HepG2 (cell line): Measurements from ENCODE around the gene FAAP100. TPM values are rescaled to one million over a fixed set of nuclear protein-coding genes. Genes with fewer than 3 reads are reported as not detected.

Source experiments
- ATM ChIP-seq: fragments of 450-650 bp; IDR thresholded peaks from 2 replicates; pipeline ENCODE4 v1.7.1; 2017; ENCODE audit warnings: mild to moderate bottlenecking, borderline replicate concordance
- DPF2 ChIP-seq: sonication (generic); formaldehyde crosslinking; IDR thresholded peaks from 2 replicates; pipeline ENCODE4 v1.4.0; 2020; ENCODE audit warnings: mild to moderate bottlenecking, low read depth, missing genetic modification reagents, borderline replicate concordance
- NFKB2 ChIP-seq: sonication (generic); formaldehyde crosslinking; IDR thresholded peaks from 2 replicates; pipeline ENCODE4 v1.4.0; 2020; ENCODE audit warnings: missing genetic modification reagents, borderline replicate concordance
- ZFY ChIP-seq: sonication (generic); formaldehyde crosslinking; IDR thresholded peaks from 2 replicates; pipeline ENCODE4 v1.4.0; 2020; ENCODE audit warnings: missing genetic modification reagents
- ZNF761 ChIP-seq: sonication (generic); formaldehyde crosslinking; conservative IDR thresholded peaks from 2 replicates; pipeline ENCODE4 v1.4.0; 2020; ENCODE audit warnings: mild to moderate bottlenecking, missing genetic modification reagents
- ZNF800 ChIP-seq: sonication (generic); formaldehyde crosslinking; IDR thresholded peaks from 2 replicates; pipeline ENCODE4 v1.4.0; 2020; ENCODE audit warnings: missing genetic modification reagents
- polyA plus RNA-seq, 8 experiments: library from polyadenylated mRNA; depleted of rRNA in 3 of 8; stranded (reverse) in 7 of 8; unstranded in 1 of 8; fragments of >200 nt; fragmentation: Illumina TruSeq in 4 of 8; extraction: Trizol in 4 of 8; gene quantifications; 2 replicates each; pipeline versions ENCODE4 v1.2.1 to v1.2.3, GENCODE V29; 2011 to 2016; ENCODE audit warnings: low read depth in 4 of 8, missing spikeins in 1 of 8, mixed read lengths in 1 of 8; ENCODE audit not compliant: insufficient read depth in 1 of 8
- total RNA-seq, 5 experiments: library from RNA; depleted of rRNA; stranded (reverse); fragments of >200 nt; fragmentation: Illumina TruSeq; extraction: Trizol; gene quantifications; 2 replicates each; pipeline ENCODE4 v1.2.3, GENCODE V29; 2016; ENCODE audit warnings: low read depth in 1 of 5
- TF ChIP-seq, protein P1 (sequence below): IDR thresholded peaks from 2 replicates; pipeline ENCODE4 v1.6.1; 2016; ENCODE audit warnings: control low read depth
- TF ChIP-seq, protein P2 (sequence below): sonication (generic); formaldehyde crosslinking; conservative IDR thresholded peaks from 2 replicates; pipeline ENCODE4 v1.4.0; 2020; ENCODE audit warnings: missing genetic modification reagents

Gene FAAP100
- total and polyA plus RNA-seq, 2 of the 13 experiments (the other 11 are each of a cell fraction or from before 2014, with no cell fraction given) = 7.6 to 20.8 TPM

GRCh38 chr17:81533339-81534141 lies 18.6 kb downstream of the FAAP100 start (continued):
- TF ChIP-seq ZFY (CRISPR knock-in tag) = peak; percentile 38; the same call in 1 of the 2 replicates
- no peak for TF ChIP-seq ZNF761 (CRISPR knock-in tag)
- TF ChIP-seq, protein P1, sequence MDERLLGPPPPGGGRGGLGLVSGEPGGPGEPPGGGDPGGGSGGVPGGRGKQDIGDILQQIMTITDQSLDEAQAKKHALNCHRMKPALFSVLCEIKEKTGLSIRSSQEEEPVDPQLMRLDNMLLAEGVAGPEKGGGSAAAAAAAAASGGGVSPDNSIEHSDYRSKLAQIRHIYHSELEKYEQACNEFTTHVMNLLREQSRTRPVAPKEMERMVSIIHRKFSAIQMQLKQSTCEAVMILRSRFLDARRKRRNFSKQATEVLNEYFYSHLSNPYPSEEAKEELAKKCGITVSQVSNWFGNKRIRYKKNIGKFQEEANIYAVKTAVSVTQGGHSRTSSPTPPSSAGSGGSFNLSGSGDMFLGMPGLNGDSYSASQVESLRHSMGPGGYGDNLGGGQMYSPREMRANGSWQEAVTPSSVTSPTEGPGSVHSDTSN = no peak
- no peak for TF ChIP-seq ATM
- TF ChIP-seq, protein P2, sequence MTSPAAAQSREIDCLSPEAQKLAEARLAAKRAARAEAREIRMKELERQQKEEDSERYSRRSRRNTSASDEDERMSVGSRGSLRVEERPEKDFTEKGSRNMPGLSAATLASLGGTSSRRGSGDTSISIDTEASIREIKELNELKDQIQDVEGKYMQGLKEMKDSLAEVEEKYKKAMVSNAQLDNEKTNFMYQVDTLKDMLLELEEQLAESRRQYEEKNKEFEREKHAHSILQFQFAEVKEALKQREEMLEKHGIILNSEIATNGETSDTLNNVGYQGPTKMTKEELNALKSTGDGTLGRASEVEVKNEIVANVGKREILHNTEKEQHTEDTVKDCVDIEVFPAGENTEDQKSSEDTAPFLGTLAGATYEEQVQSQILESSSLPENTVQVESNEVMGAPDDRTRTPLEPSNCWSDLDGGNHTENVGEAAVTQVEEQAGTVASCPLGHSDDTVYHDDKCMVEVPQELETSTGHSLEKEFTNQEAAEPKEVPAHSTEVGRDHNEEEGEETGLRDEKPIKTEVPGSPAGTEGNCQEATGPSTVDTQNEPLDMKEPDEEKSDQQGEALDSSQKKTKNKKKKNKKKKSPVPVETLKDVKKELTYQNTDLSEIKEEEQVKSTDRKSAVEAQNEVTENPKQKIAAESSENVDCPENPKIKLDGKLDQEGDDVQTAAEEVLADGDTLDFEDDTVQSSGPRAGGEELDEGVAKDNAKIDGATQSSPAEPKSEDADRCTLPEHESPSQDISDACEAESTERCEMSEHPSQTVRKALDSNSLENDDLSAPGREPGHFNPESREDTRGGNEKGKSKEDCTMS (CRISPR knock-in tag) = no peak
- no peak for TF ChIP-seq ZNF800
- no peak for TF ChIP-seq DPF2
- no peak for TF ChIP-seq NFKB2
